Mesothelial cell of epicardium (in vitro differentiated cells): ENCODE data around the gene PLA2G2E. TPM values are rescaled to one million over a fixed set of nuclear protein-coding genes. Genes with fewer than 3 reads are reported as not detected.
A peak's percentile ranks its signal among the peaks of the same experiment; 100 is the strongest.

Experiments
- DNase-seq, 2 experiments: peaks; one replicate each; pipeline ENCODE4 v3.0.0; 2021; ENCODE audit warnings: low spot score in 2 of 2; ENCODE audit not compliant: unreplicated experiment in 2 of 2
- H3K27ac Mint-ChIP-seq: 2 replicates; pipeline ENCODE4 v1.8.0; 2021; ENCODE audit warnings: mixed read lengths
- H3K27me3 Mint-ChIP-seq: 2 replicates; pipeline ENCODE4 v1.8.0; 2021; ENCODE audit warnings: low read depth, mixed read lengths
- H3K36me3 Mint-ChIP-seq: 2 replicates; pipeline ENCODE4 v1.8.0; 2021; ENCODE audit warnings: mixed read lengths
- H3K4me1 Mint-ChIP-seq: 2 replicates; pipeline ENCODE4 v1.8.0; 2021; ENCODE audit warnings: mixed read lengths
- H3K4me3 Mint-ChIP-seq: 2 replicates; pipeline ENCODE4 v1.8.0; 2021; ENCODE audit warnings: mild to moderate bottlenecking, moderate library complexity, mixed read lengths
- H3K9me3 Mint-ChIP-seq: 2 replicates; pipeline ENCODE4 v1.8.0; 2021; ENCODE audit warnings: mixed read lengths
- total RNA-seq: library from RNA; stranded (reverse); gene quantifications from 3 replicates; pipeline ENCODE4 v1.2.1, GENCODE V29; 2021
- TF ChIP-seq, protein P1 (sequence below): fragments of 200-600 bp; sonication (generic); IDR thresholded peaks from one replicate; pipeline ENCODE4 v1.5.0; 2021; ENCODE audit warnings: antibody characterized with exemption; ENCODE audit not compliant: unreplicated experiment

PLA2G2E gene
- total RNA-seq, 1 donor from 2014 or later: not detected

- TF ChIP-seq, protein P1, sequence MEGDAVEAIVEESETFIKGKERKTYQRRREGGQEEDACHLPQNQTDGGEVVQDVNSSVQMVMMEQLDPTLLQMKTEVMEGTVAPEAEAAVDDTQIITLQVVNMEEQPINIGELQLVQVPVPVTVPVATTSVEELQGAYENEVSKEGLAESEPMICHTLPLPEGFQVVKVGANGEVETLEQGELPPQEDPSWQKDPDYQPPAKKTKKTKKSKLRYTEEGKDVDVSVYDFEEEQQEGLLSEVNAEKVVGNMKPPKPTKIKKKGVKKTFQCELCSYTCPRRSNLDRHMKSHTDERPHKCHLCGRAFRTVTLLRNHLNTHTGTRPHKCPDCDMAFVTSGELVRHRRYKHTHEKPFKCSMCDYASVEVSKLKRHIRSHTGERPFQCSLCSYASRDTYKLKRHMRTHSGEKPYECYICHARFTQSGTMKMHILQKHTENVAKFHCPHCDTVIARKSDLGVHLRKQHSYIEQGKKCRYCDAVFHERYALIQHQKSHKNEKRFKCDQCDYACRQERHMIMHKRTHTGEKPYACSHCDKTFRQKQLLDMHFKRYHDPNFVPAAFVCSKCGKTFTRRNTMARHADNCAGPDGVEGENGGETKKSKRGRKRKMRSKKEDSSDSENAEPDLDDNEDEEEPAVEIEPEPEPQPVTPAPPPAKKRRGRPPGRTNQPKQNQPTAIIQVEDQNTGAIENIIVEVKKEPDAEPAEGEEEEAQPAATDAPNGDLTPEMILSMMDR: no peak
- Mint-ChIP-seq H3K27ac (peak overlapping the region; percentile 27), H3K27me3 (peaks cover 2% of the 10 kb centered on the region), H3K4me3 (no peak overlapping the region), H3K36me3 (no peaks in the 10 kb centered on the region), H3K9me3 (peaks cover 4% of the 10 kb centered on the region), H3K4me1 (peaks cover 24% of the 10 kb centered on the region)
- no peak for DNase-seq
These were observed 23.6 kb upstream of the PLA2G2E start for GRCh38 chr1:19946971-19947370.

GRCh38 chr1:19946331-19946751 is 22.9 kb upstream of the PLA2G2E start:
- Mint-ChIP-seq H3K4me3 (no peak overlapping the region), H3K27me3 (peaks cover 2% of the 10 kb centered on the region), H3K36me3 (no peaks in the 10 kb centered on the region), H3K4me1 (peaks cover 28% of the 10 kb centered on the region), H3K9me3 (peaks cover 4% of the 10 kb centered on the region), H3K27ac (no peak overlapping the region)
- TF ChIP-seq, protein P1: no peak
- DNase-seq: no peak

DNA sequence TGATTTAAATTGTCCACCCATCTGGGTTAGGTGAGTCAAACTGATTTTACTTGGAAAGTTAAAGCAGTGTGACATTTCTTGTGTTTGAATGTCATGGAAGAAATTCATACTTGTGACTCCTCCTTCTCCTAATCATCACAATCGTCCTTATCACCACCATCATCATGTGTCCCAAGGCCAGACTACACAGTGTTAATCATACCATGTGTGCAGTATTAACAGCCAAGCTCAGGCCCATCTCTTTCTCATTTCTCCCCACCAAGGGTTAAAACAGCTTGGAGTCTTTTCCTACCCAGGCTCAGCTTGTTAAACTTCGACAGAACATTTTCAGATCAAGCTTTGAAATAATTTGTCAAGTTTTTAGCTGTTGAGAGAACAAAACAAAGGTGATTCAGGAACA is 22.5 kb upstream of the PLA2G2E start:
- Mint-ChIP-seq H3K9me3 (peaks cover 4% of the 10 kb centered on the region), H3K27ac (no peak overlapping the region), H3K36me3 (no peaks in the 10 kb centered on the region), H3K27me3 (peaks cover 2% of the 10 kb centered on the region), H3K4me1 (peaks cover 28% of the 10 kb centered on the region), H3K4me3 (no peak overlapping the region)
- no peak for DNase-seq
- TF ChIP-seq, protein P1: no peak

DNA sequence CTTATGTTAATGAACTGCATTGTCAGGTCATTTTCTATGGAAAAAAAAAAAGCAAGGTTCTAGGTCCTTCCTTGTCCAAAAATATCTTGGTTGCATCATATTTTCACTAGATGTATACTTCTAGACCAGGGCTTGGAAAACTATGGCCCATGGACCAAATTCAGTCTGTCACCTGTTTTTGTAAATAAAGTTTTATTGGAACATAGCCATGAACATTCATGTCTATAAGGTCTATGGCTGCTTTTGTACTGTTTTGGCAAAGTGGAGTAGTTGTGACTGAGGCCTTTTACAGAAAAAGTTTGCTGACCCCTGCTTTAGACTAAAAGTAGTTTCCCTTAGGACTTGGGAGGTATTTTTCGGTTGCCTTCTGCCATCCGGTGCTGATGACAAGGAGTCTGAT is 19.2 kb upstream of the PLA2G2E start:
- Mint-ChIP-seq H3K4me1 (peaks cover 28% of the 10 kb centered on the region), H3K27me3 (no peaks in the 10 kb centered on the region), H3K9me3 (peaks cover 9% of the 10 kb centered on the region), H3K27ac (no peak overlapping the region), H3K4me3 (no peak overlapping the region), H3K36me3 (no peaks in the 10 kb centered on the region)
- no peak for DNase-seq
- TF ChIP-seq, protein P1: no peak

DNA sequence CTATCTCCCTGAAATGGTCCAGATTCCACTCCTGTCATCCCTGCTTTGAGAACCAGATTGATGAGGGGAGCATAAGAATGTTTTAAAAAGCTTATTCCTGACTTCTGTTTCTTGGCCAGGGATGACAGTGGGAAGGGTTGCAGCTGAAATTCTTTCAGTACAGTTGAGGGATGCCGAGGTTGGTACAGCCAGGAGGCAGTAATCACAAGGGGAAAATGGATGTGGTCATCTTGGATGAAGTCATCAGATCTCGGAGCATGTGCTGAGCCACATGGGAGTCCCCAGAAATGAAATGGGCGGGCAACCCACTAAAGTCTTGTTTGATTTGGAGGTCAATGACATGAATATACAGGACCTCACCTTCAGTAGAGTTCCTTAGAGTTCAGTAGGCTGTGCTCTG is 18.7 kb upstream of the PLA2G2E start:
- H3K4me1 Mint-ChIP-seq: peaks cover 27% of the 10 kb centered on the region
- no peak for DNase-seq
- peaks cover 9% of the 10 kb centered on the region for H3K9me3 Mint-ChIP-seq
- H3K4me3 Mint-ChIP-seq: no peak overlapping the region
- H3K27ac Mint-ChIP-seq: no peak overlapping the region
- TF ChIP-seq, protein P1: no peak
- no peaks in the 10 kb centered on the region for H3K36me3 Mint-ChIP-seq
- H3K27me3 Mint-ChIP-seq: no peaks in the 10 kb centered on the region

GRCh38 chr1:19941206-19941568 is 17.8 kb upstream of the PLA2G2E start:
- DNase-seq: no peak
- peaks cover 18% of the 10 kb centered on the region for H3K4me1 Mint-ChIP-seq
- peaks cover 9% of the 10 kb centered on the region for H3K9me3 Mint-ChIP-seq
- no peak overlapping the region for H3K4me3 Mint-ChIP-seq
- no peaks in the 10 kb centered on the region for H3K36me3 Mint-ChIP-seq
- TF ChIP-seq, protein P1: no peak
- no peak overlapping the region for H3K27ac Mint-ChIP-seq
- no peaks in the 10 kb centered on the region for H3K27me3 Mint-ChIP-seq
